ENCODE results near the gene PANK4.
"Not testable (repeated sequence)": the region's sequence is repeated elsewhere in the genome, so short reads cannot be mapped to it uniquely, and the experiment has no call there.

The PANK4 gene

DNA sequence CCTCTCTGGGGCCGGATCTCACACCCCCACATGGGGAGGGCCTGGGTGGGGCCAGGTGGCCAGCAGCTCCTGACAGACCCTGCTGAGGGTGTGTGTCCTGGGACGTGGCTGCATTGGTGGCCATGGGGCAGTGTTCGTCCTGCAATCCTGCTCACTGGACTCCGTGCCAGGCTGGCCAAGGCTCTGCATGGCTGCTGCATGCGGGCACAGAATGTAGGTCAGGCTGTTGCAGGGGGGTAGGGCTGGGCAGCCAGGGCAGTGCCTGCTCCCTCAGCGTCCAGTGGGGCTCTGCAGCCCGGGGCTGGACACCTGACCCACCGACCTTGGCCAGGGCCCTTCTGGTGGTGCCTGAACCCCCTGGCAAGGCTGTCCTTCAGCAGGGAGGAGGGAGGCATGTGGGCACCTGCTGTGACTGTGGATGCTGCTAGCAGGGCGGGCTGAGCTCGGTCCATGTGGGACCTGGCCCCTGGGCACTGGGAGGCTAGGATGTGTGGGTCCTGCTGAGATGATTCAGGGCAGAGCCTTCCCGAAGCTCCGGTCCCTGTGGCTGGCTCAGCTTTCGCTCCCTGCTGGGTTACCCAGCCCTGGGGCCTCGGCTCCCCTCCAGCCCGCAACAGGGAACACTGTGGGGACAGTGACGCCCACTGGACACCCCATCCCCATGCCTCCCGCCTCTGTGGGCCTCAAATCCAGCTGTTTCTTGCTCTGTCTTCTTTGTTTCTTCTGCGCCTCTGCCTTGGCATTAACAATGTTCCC, 65.2 kb downstream of the PANK4 start:
- no peak for DNase-seq (ENCODE audit: low read depth in 2 of 2)

DNA sequence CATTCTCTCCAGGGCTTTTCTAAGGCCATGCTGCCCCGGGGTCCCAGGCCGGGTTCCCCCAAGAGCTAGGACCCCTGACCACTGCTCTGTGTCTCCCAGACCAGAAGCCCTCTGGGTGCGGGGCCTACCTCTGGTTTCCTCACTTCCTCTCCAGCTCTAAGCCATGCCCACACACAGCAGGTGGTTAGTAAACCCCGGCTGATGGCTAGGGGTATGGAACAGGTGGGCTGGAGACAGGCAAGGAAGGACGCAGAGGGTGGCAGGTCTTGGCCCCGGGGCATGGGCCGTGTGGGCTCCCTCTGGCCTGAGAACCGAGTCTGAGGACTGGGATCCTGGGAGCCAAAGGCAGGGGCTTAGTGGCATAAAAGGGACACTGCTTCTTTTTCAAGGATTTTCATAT, 66.2 kb downstream of the PANK4 start:
- DNase-seq (ENCODE audit: low read depth in 2 of 2) = no peak

DNA sequence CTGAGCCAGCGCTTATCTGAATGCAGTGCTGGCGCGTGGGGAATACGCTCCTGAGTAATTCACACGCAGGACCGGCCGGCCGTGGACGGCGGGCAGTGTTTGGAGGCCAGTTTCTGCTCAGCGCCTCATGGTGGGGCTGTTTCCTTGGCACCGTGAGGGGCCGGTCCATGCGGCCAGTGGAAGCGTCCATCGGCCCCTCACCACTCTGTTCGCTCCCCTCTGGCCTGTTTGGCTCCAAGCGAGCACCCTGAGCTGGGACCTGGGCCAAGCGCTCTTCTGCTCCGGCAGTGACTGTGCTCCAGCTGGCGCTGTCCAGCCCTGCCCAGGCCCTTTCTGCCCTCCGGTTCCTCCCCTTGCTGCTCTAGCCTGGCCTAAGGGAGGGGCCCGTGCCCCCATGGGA, 66.6 kb downstream of the PANK4 start:
- DNase-seq (ENCODE audit: low read depth in 2 of 2) = no peak

DNA sequence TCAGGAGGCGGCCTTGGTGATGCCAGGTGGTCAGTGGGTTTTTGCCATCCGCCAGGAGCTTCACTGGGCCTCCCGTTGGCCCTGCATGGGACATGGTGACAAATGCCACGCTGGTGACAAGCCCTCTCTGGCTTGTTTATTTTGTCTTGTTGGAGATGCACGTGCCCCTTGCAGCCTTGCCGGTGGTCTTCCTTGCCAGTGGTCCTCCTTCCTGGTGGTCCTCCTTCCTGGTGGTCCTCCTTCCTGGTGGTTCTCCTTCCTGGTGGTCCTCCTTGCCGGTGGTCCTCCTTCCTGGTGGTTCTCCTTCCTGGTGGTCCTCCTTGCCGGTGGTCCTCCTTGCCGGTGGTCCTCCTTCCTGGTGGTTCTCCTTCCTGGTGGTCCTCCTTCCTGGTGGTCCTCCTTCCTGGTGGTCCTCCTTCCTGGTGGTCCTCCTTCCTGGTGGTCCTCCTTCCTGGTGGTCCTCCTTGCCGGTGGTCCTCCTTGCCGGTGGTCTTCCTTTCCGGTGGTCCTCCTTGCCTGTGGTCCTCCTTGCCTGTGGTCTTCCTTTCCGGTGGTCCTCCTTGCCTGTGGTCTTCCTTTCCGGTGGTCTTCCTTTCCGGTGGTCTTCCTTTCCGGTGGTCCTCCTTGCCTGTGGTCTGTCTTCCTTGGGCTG, 67.2 kb downstream of the PANK4 start:
- DNase-seq (ENCODE audit: low read depth in 2 of 2) = not testable (repeated sequence)

DNA sequence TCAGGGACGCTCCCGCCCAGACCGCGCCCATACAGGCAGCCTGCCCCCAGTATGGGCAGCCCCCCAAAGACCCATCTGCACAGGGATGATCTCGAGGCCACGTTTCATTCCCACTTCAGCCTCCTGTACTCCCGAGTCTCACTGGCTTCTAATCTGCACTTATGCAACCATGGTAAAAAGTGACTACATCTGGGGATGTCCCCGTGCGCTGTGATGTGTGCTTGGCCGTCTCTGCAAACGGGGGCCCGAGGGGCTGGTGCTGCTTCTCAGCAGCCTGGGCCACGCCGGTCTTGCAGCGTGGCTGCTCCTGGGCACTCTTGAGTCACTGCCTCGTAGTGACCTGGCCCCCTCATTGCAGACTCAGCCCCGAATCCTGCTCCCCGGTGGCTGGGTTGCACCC, 67.7 kb downstream of the PANK4 start:
- DNase-seq (ENCODE audit: low read depth in 2 of 2) = no peak
